Body of pancreas (tissue), 4 donors: ENCODE measurements around the gene ATRNL1.

Experiments
- CTCF ChIP-seq, 7 experiments: fragments of 450-650 bp in 4 of 7; fragments of 200-600 bp in 3 of 7; sonication (generic) in 3 of 7; IDR thresholded peaks; one replicate each; pipeline ENCODE4 v1.5.1; 2016 to 2019; ENCODE audit warnings: antibody characterized with exemption in 7 of 7
- POLR2A ChIP-seq, 3 donors: fragments of 450-650 bp; IDR thresholded peaks; one replicate each; pipeline ENCODE4 v1.6.1; 2016; ENCODE audit warnings: antibody characterized with exemption in 3 of 3, mild to moderate bottlenecking in 2 of 3

GRCh38 chr10:115710136-115710535 is 617.0 kb downstream of the ATRNL1 start:
- TF ChIP-seq CTCF (IDR thresholded peaks at IDR 0.05) (peak in 1 of 7 experiments; percentile 26), POLR2A (IDR thresholded peaks at IDR 0.05) (no peak)
